ENCODE data around the gene RPS23.

DNA sequence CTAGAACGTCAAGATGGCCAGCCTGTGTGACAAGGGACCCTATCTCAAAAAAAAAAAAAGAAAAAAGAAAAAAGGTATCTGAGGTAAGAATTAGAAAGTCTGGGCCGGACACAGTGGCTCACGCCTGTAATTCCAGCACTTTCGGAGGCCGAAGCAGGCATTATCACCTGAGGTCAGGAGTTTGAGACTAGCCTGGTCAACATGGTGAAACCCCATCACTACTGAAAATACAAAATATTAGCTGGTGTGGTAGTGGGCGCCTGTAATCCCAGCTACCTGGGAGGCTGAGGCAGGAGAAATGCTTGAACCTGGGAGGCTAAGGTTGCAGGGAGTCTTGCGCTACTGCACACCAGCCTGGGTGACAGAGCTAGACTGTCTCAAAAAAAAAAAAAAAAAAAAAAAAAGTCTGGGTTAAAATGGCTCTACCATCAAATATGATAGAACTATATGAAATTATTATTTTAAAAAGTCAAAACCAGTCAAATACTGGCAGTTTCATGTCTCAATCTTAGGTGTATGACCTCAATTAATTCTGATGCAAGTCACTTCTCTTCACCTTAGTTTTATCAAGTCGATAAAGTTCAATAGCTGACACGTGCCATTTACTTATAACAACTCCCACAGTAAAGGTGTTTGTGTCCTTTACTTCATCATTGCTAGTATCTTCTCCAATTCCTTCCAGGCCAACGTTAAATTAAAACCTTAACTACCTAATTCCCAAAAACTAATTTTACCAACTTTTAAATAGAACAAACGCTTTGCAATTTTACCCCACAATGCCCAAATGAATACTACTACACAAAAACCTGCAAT lies 1.1 kb downstream of the RPS23 start:
- TF ChIP-seq, protein P1, sequence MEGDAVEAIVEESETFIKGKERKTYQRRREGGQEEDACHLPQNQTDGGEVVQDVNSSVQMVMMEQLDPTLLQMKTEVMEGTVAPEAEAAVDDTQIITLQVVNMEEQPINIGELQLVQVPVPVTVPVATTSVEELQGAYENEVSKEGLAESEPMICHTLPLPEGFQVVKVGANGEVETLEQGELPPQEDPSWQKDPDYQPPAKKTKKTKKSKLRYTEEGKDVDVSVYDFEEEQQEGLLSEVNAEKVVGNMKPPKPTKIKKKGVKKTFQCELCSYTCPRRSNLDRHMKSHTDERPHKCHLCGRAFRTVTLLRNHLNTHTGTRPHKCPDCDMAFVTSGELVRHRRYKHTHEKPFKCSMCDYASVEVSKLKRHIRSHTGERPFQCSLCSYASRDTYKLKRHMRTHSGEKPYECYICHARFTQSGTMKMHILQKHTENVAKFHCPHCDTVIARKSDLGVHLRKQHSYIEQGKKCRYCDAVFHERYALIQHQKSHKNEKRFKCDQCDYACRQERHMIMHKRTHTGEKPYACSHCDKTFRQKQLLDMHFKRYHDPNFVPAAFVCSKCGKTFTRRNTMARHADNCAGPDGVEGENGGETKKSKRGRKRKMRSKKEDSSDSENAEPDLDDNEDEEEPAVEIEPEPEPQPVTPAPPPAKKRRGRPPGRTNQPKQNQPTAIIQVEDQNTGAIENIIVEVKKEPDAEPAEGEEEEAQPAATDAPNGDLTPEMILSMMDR (IDR thresholded peaks at IDR 0.05), result no peak
- TF ChIP-seq POLR2AphosphoS5 (IDR thresholded peaks at IDR 0.05) (no peak), EP300 (IDR thresholded peaks at IDR 0.05) (no peak), POLR2A (IDR thresholded peaks at IDR 0.05) (no peak)
